Stimulated activated CD4-positive, alpha-beta T cell treated with anti-CD3 and anti-CD28 coated beads, Interleukin-1b, Interleukin-23, amount 100 ng/mL, for 1 hour (primary cell): ENCODE data around the gene FAU.
"Not testable (repeated sequence)": the region's sequence is repeated elsewhere in the genome, so short reads cannot be mapped to it uniquely, and the experiment has no call there.

Experiments
- DNase-seq, 2 donors: peaks; one replicate each; pipeline ENCODE4 v3.0.0-alpha.2; 2020; ENCODE audit warnings: low read depth in 2 of 2

The FAU gene

DNA sequence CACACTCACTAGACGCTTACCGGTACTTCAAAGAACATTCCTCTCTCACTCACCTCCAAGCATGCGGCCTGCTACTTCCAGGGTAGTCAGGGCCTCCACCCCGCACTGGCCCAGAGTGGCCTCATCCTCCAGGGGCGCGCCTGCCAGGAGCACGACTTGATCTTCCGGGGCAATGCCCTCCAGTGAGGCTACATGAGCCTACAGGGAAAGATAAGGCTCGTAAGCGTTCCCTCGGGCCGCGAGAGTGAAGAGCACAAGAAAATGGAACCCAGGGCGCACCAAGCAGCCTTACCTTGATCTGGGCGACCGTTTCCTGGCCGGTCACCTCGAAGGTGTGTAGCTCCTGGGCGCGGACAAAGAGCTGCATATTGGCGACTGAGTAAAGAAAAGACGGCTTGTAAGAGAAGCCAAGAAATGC is 478 bp downstream of the FAU start:
- DNase-seq = no peak

DNA sequence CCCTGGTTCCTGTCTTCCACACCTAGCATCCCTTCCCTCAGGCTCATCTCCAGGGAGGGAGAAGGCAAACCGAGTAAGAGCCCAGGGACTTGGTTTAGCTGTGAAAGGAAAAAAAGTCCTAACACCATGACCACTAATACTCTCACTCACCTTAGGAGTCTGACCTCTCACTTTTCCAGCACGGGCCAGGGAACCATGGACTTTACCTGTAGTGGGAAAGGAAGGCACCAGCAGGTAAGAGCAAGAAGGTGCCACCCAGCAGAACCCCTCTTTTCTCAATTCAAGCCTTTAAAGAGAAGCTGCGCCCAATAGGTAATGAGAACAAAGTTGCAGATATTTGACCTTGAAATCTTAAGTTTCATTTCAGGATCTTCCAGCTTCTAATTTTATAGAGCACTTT is 1.1 kb downstream of the FAU start:
- no peak for DNase-seq

DNA sequence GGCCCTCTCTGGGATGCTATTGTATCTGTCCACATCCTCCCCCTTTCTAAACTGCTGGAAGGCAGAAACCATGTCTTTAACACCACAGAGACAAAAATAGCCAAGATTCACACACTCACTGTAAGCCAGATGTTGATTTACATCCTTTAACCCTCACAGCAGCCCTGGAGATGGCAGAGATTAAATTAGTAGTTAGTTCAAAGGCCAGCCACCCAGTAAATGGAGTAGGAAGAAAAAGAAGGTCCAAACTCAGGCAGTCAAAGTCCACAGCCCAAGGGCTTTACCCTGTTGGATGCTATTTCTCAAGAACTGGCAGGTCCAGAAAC is 2.3 kb downstream of the FAU start:
- DNase-seq = no peak

DNA sequence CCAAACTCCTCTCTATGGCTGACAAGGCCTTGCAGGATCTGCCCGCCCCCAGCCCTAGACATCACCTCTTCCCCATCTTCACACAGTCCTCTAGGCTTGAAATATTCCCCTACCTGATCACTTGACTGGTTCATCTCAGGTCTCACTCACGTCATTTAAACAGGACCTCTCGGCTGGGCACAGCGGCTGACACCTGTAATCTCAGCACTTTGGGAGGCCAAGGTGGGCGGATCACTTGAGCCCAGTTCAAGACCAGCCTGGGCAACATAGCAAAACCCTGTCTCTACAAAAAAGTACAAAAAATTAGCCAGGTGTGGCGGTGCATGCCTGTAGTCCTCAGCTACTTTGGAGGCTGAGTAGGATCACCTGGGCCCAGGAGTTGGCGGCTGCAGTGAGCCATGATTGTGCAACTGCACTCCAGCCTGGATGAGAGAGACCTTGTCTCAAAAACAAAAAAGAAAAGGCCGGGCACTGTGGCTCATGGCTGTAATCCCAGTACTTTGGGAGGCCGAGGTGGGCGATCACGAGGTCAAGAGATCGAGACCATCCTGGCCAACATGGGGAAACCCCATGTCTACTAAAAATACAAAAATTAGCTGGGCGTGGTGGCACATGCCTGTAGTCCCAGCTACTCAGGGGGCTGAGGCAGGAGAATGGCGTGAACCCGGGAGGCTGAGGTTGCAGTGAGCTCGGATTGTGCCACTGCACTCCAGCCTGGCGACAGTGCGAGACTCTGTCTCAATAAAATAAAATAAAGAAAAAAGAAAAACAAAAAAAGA is 2.9 kb downstream of the FAU start:
- DNase-seq = not testable (repeated sequence)

DNA sequence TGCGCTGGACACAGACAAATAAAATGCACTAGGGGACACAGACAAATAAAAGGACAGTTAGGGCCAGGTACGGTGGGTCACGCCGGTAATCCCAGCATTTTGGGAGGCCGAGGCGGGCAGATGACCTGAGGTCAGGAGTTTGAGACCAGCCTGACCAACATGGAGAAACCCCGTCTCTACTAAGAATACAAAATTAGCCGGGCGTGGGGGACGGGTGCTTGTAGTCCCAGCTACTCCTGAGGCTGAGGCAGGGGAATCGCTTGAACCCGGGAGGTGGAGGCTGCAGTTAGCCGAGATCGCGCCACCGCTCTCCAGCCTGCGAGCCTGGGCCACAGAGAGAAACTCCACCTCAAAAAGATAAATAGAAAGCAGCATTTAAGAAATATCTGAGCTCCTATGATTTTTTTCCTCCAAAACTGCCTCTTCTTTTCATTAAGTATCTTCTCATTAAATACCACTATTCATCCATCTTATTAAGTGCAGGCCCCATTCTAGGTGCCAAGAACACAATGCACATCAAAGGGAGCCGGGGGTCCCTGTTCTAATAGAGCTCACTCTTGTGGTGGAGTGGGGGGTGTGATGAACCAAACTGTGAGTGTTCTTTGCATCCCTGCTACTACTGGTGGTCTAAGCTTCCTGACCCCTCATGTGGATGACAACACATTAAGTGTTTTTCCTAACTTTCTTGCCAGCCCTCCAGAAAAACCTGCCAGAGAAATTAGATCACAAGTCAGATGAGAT is 3.7 kb downstream of the FAU start:
- no peak for DNase-seq

DNA sequence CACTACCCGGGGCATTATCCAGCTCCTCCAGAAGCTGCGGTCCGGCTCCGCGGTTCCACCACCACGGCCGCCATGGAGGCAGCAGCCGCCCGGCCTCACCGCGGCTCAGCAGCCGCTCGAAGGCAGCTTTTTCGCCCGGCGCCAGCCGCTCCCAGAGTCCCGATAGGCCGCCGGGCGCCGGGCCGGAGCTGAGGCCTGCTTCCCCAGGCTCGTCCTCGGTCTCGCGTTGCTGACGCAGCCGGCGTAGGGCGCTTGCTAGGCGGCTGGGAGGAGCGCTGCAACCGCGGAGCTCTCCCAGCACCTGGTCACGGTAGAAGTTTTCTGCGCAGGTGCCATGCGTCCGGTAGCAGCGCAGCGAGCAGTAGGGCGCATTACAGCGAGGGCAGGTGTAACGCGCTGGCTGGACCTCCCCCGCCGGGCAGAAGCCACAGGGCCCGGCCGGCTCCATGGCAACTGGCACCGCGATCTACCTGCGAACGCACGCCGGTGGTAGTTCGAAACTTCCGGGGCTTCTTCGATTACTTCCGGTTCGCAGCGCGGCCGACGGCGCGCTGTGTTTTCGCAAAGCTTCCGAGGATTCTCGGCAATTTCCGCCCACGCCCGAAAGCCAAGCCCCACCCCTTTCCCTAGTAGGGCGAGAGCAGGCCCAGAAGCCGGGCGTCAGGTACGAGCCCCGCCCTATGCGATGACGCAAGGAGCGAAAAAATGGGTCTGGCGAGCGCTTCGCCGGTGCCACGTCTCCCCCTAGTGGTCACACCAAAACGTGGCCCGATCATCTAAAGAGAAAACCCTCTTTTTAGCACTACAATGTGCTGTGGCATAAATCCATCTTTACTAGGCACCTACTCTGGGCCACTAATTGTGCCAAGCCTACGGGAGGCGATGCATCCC is 4.5 kb downstream of the FAU start, which contains the start of gene ZNHIT2:
ZNHIT2 (minus strand) TSS at position 496 of the 891 bp plus-strand sequence; CDS start at position 448, 48 bp downstream.
- peak; percentile 99 to 100 for DNase-seq

DNA sequence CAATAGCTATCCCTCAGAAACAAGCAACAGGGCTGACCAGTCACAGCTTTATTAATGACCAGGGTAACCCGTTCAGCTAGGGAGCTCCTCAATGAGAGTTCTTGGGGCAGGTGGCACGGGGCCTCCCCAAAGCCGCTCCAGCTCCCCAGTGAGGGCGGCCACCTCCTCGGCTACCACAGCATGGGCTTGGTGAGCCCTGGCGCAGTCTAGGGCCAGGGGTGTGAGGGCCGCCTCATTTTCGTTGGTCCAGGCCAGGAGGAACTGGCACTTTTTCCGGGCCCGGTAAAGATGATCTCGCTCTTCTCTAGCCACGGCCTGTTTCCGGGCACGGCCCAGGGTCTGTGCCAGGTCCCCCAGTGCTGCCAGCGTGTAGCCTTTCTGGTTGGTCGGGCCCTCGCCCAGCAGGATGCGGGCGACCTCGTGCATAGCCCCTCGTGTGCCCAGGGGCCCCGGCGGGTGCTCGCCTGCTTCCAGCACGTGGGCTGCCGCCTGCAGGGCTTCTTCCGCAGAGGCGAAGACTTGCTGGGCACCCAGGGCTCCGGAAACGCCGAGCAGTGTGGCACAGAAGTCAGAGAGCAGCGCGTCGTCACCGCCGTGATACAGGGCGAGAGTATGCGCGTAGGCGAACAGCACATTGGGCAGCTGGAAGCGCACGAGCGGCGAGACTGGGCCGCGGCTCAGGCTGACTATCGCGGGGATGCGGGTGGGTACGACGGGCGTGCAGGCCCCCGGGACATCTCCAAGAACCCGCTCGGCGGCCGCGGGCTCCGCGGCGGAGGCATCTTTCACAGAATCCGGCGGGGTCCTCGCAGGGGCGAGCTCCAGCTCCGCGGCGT is 5.3 kb downstream of the FAU start:
- no peak for DNase-seq

DNA sequence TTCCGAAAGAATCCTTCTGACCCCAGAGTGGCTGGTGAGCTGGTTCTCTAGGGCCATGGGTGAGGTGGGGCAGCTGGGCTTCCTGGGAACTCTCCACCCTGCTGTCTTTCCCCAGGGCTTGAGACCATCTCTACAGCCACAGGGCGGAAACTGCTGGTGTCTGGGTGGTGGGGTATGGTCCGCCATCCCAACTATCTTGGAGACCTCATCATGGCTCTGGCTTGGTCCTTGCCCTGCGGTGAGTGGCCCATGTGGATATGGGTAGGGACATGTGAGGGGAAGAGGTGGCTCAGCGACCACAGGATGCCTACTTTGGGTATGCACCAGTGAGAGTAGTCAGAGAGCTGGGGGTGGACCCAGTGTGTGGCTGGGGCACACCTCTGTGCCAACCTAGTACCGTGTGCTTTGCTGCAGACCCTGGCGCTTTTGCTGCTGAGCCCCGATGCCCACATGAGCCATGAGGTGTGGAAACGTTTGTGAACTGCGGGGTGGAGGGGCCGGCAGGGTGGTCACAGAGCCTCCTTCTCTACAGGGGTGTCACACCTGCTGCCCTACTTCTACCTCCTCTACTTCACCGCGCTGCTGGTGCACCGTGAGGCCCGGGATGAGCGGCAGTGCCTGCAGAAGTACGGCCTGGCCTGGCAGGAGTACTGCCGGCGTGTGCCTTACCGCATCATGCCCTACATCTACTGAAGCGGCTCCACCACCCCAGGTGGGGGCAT is 6.4 kb downstream of the FAU start:
- DNase-seq = no peak

DNA sequence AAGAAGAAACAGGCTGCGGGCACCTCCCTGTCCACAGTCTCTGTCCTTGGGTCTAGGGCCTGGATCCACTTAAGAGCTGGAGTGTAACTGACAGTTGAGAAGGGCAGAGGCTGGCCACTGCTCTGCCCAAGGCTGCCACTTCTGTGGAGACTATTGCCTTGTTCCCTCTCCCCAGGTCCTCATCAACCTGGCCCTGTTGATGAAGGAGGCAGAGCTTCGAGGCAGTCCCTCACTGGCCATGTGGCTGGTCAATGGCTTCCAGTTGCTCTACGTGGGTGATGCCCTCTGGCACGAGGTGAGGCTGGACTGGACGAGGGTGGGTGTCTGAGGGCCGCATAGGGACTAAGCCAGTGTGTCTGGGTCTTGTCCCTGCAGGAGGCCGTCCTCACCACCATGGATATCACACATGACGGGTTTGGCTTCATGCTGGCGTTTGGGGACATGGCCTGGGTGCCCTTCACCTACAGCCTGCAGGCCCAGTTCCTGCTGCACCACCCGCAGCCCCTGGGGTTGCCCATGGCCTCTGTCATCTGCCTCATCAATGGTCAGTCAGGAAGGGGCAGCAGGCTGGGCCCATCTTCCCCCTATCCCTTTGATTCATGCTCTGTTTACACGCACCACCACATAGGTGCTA is 7.3 kb downstream of the FAU start:
- no peak for DNase-seq

DNA sequence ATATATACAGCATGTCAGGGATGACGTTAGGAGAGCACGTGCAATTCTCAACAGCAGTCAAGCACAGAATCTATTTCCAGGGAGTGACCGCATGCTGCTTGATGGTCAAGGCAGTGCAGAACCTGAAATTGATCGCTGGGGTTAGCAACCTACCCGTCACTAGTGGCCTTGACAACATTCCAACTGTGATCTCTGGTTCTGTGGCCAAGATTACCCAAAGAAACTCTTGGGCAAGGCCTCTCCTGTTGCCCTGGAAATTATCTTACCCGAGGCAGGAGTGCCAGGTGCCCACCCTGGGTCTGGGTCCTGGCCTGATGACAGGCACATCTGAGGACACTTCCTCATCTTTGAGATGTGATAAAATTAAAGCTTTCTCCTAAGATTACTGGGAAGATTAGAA is 8.1 kb downstream of the FAU start:
- DNase-seq = no peak

DNA sequence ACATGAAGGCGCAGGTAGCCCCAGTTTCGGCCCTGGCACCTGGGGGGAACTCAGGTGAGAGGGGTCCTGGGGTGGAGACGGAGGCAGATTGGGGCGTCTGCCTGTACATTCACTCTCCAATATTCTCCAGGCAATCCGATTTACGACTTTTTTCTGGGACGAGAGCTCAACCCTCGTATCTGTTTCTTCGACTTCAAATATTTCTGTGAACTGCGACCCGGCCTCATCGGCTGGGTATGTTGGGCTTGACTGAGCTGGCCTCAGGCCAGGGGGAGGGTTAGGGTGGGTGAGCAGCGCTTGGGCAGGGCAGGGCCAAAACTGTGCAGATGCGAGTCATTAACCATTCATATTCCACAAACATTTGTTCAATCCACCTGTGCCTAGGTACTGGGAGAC is 8.6 kb downstream of the FAU start:
- no peak for DNase-seq

DNA sequence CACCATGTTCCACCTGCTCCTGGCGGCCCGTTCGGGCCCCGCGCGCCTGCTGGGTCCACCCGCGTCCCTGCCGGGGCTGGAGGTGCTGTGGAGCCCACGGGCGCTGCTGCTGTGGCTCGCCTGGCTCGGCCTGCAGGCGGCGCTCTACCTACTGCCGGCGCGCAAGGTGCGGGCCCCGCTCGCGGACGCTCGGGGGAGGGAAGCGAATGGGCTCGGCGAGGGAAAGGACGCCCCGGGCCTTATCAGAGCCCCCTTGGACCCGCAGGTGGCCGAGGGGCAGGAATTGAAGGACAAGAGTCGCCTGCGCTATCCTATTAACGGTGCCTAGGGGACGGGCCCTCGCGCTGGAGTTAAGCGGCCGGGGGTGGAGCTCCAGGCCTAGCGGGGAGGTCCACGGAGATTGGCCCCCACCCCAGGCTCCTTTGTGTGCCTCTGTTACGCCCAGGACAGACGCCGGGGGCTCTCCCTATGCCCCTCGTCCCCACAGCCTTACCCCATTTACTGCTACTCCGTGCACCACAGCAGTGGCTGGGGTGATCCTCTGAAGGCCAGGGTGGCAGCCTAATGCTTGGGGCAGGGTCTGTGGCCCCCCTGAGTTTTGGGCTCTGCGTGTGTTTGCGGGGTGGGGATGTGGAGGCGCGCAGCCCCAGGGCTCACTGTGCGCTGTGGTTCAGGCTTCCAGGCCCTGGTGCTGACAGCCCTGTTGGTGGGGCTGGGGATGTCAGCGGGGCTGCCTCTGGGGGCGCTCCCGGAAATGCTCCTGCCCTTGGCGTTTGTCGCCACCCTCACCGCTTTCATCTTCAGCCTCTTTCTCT is 9.2 kb downstream of the FAU start:
- DNase-seq = peak; percentile 51 to 62

DNA sequence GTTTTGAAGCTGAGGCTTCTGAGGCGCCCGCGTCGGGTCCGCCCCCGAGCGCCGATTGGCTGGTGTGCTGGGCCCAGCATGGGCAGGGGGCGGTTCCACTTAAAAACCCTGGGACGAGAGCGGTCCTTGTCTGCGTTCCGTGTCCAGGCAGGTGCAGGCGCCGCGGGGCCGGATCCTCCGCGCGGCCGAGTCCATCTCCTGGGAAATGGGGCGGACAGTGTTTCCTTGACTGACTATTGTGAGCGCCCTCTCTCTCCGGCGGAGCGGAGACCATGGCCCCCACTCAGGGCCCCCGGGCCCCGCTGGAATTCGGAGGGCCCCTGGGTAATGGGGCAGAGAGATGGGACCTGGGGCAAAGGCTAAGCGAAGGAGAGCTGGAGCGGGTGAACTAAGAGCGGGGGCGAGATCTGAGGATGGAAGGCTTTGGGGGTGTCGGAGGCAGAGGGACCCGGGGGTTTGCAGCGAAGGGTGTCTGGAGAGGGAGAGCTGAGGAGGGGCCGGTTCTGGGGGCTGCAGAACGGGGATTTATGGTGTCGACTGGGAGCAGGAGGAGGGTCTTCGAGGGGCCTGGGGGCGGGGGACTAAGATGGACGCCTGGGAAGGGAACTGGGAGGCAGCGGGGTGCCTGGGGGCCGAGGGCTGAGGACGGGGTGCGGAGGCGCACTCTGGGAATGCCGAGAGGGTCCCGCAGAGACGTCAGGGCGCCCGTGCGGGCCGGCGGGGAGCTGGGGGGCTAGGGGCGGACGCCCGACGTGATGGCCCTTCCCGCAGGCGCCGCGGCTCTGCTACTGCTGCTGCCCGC is 10.0 kb downstream of the FAU start, which contains the start of gene TM7SF2:
TM7SF2 (plus strand) TSS at position 129 of the 802 bp plus-strand sequence; CDS start at position 273, 144 bp downstream.
- DNase-seq = peak; percentile 84 to 90

DNA sequence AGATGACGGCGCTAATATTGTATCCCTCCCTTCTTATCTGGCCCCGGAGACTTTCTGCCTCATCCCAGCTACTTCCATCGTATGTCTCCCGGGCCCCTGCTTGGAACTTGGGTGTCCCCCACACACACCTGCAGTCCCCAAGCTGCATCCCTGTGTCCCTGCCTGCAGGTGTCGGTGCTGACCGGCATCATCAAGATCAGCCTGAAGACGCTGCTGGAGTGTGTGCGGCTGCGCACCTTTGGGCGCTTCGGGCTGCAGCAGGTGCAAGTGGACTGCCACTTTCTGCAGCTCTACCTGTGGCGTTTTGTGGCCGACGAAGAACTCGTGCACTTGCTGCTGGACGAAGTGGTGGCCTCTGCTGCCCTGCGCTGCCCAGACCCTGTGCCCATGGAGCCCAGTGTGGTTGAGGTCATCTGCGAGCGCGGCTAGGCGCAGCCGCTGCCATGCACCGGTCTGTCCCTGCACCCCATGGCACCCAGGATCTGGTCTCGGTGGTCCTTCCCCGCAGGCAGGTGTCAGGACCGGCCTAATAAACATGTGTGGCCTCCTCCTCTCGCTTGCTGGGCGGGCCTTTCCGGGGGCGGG is 10.7 kb downstream of the FAU start:
- DNase-seq = no peak

DNA sequence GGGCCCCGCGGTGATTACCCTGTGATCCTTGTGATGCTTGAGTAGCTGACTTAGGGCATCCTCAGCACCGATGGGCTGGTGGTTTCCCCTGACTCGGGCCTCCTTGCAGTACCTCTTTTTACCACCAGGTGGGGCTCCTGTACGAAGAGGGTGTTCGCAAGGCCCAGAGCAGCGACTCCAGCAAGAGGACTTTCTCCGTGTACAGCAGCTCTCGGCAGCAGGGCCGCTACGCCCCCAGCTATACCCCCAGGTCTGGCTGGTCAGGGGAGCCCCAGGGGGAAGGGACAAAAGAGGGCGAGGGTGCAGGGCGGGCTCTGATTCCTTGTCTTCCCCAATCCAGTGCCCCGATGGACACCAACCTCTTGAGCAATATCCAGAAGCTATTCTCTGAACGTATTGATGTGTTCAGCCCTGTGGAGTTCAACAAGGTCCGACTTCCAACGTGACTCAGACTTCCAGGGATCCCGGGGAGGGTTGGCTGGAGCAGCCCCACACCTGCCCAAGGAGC is 11.5 kb downstream of the FAU start:
- peak; percentile 91 to 99 for DNase-seq

DNA sequence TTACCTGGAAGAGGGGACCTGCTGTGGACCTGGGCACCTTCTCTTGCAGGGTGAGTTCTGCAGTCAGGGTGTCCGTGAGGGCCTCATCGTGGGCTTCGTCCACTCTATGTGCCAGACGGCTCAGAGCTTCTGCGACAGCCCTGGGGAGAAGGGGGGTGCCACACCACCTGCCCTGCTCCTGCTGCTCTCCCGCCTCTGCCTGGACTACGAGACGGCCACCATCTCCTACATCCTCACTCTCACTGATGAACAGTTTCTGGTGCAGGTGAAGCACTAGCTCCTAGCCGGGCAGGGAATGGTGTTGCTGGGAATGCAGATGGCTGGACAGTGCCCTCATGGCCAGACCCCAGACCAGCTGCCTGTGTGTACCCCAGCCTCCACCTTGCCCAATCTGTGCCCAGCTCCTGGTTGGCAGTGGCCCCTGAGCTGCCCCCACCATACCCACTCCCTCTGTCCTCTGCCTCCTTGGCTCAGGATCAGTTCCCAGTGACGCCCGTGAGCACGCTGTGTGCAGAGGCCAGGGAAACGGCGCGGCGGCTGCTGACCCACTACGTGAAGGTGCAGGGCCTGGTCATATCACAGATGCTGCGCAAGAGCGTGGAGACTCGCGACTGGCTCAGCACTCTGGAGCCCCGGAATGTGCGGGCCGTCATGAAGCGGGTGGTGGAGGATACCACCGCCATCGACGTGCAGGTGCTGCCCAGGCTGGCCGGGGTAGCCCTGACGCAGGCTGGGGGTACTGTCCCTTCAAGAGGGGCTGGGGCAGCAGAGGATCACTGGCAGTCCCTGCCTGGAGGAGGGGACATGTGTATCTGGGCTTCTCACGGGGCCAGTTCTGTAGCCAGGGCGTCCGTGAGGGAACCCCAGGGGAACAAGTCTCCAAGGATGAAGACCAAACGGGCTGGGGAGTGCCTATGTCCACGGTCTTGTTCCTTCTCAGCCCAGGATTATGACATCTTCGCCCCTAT is 12.4 kb downstream of the FAU start:
- no peak for DNase-seq
